IMR-90 (cell line): ENCODE measurements around the gene OGG1. TPM values are rescaled to one million over a fixed set of nuclear protein-coding genes. Genes with fewer than 3 reads are reported as not detected.
A peak's percentile ranks its signal among the peaks of the same experiment; 100 is the strongest.

Source experiments
- ATAC-seq: fragments of 200-7000 bp; cut with Tn5 transposase; 2 replicates; pipeline ENCODE4 v1.9.1; 2020; ENCODE audit warnings: low read depth, mild to moderate bottlenecking, moderate library complexity
- BruUV-seq: library from RNA; stranded (reverse); fragments of 400-500 nt; replicated peaks from 2 replicates; lab custom pipeline; 2021; lab: Mats Ljungman, UMichigan
- CTCF ChIA-PET: fragments of 300-600 bp; formaldehyde crosslinking; extraction: SDS; loops from one replicate; lab custom pipeline; 2021; ENCODE audit warnings: antibody characterized with exemption; lab: Yijun Ruan, JAX
- POLR2A ChIA-PET: fragments of 300-600 bp; sonication (Branson Sonifier 250); formaldehyde crosslinking; loops from one replicate; lab custom pipeline; 2022; ENCODE audit warnings: antibody characterized with exemption; ENCODE audit not compliant: unreplicated experiment; lab: Charles Lee
- DNase-seq: peaks from one replicate; pipeline ENCODE4 v3.0.0; 2013
- H2AFZ ChIP-seq: replicated peaks from 2 replicates; pipeline ENCODE3; 2013; ENCODE audit warnings: low read length, mild to moderate bottlenecking; ENCODE audit not compliant: poor library complexity
- H2AK5ac ChIP-seq: 2 replicates; pipeline ENCODE4 v1.6.1; 2013; ENCODE audit warnings: low read depth, low read length, inconsistent platforms
- H2AK9ac ChIP-seq: replicated peaks from 2 replicates; pipeline ENCODE3; 2013; ENCODE audit warnings: mild to moderate bottlenecking, low read depth, low read length, moderate library complexity; ENCODE audit not compliant: poor library complexity
- H2BK120ac ChIP-seq: 2 replicates; pipeline ENCODE4 v1.6.1; 2013; ENCODE audit warnings: low read depth, low read length, inconsistent platforms
- H2BK15ac ChIP-seq: 3 replicates; pipeline ENCODE4 v1.6.1; 2013; ENCODE audit warnings: low read depth, low read length, inconsistent platforms
- H2BK20ac ChIP-seq: 2 replicates; pipeline ENCODE4 v1.6.1; 2013; ENCODE audit warnings: low read depth, mild to moderate bottlenecking, inconsistent platforms, low read length, moderate library complexity
- H2BK5ac ChIP-seq: 2 replicates; pipeline ENCODE4 v1.6.1; 2013; ENCODE audit warnings: mild to moderate bottlenecking, low read depth, low read length, inconsistent platforms; ENCODE audit not compliant: poor library complexity, severe bottlenecking
- H3K14ac ChIP-seq: replicated peaks from 2 replicates; pipeline ENCODE4 v1.6.1; 2013; ENCODE audit warnings: low read depth, low read length, inconsistent platforms
- H3K18ac ChIP-seq: 2 replicates; pipeline ENCODE4 v1.6.1; 2013; ENCODE audit warnings: low read depth, low read length, control low read depth
- H3K23ac ChIP-seq: 2 replicates; pipeline ENCODE4 v1.6.1; 2013; ENCODE audit warnings: low read depth, low read length, inconsistent platforms
- H3K27ac ChIP-seq: 2 replicates; pipeline ENCODE4 v1.5.1; 2013; ENCODE audit warnings: mild to moderate bottlenecking, control low read depth, low read length; ENCODE audit not compliant: insufficient read depth
- H3K27me3 ChIP-seq: 2 replicates; pipeline ENCODE4 v1.6.1; 2013; ENCODE audit warnings: low read length; ENCODE audit not compliant: control insufficient read depth, insufficient read depth
- H3K36me3 ChIP-seq: 2 replicates; pipeline ENCODE4 v1.6.1; 2013; ENCODE audit warnings: low read length, mixed read lengths; ENCODE audit not compliant: control insufficient read depth, insufficient read depth
- H3K4ac ChIP-seq: 2 replicates; pipeline ENCODE4 v1.6.1; 2013; ENCODE audit warnings: low read depth, low read length, inconsistent platforms
- H3K4me1 ChIP-seq: 2 replicates; pipeline ENCODE4 v1.6.1; 2013; ENCODE audit warnings: low read length, mixed read lengths; ENCODE audit not compliant: control insufficient read depth, insufficient read depth
- H3K4me2 ChIP-seq: 2 replicates; pipeline ENCODE4 v1.6.1; 2013; ENCODE audit warnings: low read depth, mild to moderate bottlenecking, control low read depth, low read length, moderate library complexity
- H3K4me3 ChIP-seq: 2 replicates; pipeline ENCODE4 v1.5.1; 2013; ENCODE audit warnings: low read depth, mild to moderate bottlenecking, control low read depth, low read length, moderate library complexity; ENCODE audit not compliant: insufficient read depth
- H3K56ac ChIP-seq: 2 replicates; pipeline ENCODE4 v1.6.1; 2013; ENCODE audit warnings: low read length, inconsistent platforms; ENCODE audit not compliant: insufficient read depth; ENCODE audit errors: extremely low read depth
- H3K79me1 ChIP-seq, 2 experiments: 2 replicates each; pipeline ENCODE4 v1.6.1; 2013; ENCODE audit warnings: low read length in 2 of 2, inconsistent platforms in 1 of 2, low read depth in 1 of 2
- H3K9ac ChIP-seq: 2 replicates; pipeline ENCODE4 v1.6.1; 2013; ENCODE audit warnings: low read depth, low read length, control low read depth
- H3K9me1 ChIP-seq: 2 replicates; pipeline ENCODE4 v1.6.1; 2013; ENCODE audit warnings: low read length, inconsistent platforms; ENCODE audit not compliant: insufficient read depth
- H3K9me3 ChIP-seq: 2 replicates; pipeline ENCODE4 v1.6.1; 2013; ENCODE audit warnings: low read length; ENCODE audit not compliant: control insufficient read depth, insufficient read depth
- H4K20me1 ChIP-seq: 2 replicates; pipeline ENCODE4 v1.6.1; 2013; ENCODE audit warnings: low read length, inconsistent platforms; ENCODE audit not compliant: insufficient read depth
- H4K5ac ChIP-seq: 2 replicates; pipeline ENCODE4 v1.6.1; 2013; ENCODE audit warnings: mild to moderate bottlenecking, low read depth, low read length, control low read depth
- H4K8ac ChIP-seq, 2 experiments: 2 replicates each; pipeline ENCODE4 v1.6.1; 2013; ENCODE audit warnings: low read depth in 2 of 2, low read length in 2 of 2, control low read depth in 1 of 2, inconsistent platforms in 1 of 2
- H4K91ac ChIP-seq: 2 replicates; pipeline ENCODE4 v1.6.1; 2013; ENCODE audit warnings: low read depth, low read length, inconsistent platforms; ENCODE audit not compliant: insufficient read depth
- CEBPB ChIP-seq: IDR thresholded peaks from 2 replicates; pipeline ENCODE4 v1.6.1; 2012; ENCODE audit warnings: low read depth, low read length, improper control_type of control experiment
- CTCF ChIP-seq: conservative IDR thresholded peaks from 2 replicates; pipeline ENCODE4 v1.5.1; 2012; ENCODE audit warnings: mild to moderate bottlenecking, low read depth, low read length, improper control_type of control experiment
- WGBS, 2 experiments: methylation state at CpG; one replicate each; pipeline versions ENCODE4 v1.1.5 to v1.1.7; 2013; ENCODE audit warnings: missing lambda C conversion rate in 2 of 2; ENCODE audit not compliant: insufficient read length in 1 of 2; ENCODE audit errors: extremely low coverage in 2 of 2; 5-methylcytosine and 5-hydroxymethylcytosine counted together
- dilution Hi-C: fragments of 300-500 bp; cut with HindIII; formaldehyde crosslinking; loops from one replicate; pipeline ENCODE4 v1.14.3; 2018; ENCODE audit warnings: low sequenced_read_pairs; ENCODE audit not compliant: unreplicated experiment
- in situ Hi-C: fragments of 300-500 bp; cut with MboI; formaldehyde crosslinking; loops from 3 replicates; pipeline ENCODE4 v1.14.3; 2019; ENCODE audit warnings: low sequenced_read_pairs, inconsistent platforms, mixed read lengths
- intact Hi-C: fragments of 100-400 bp; cut with micrococcal nuclease; formaldehyde crosslinking; loops from 2 replicates; pipeline ENCODE4 v1.10.0; 2022
- polyA plus RNA-seq, 3 experiments: library from polyadenylated mRNA; depleted of rRNA; stranded (reverse); fragments of >200 nt; gene quantifications; 2 replicates each; pipeline ENCODE4 v1.2.3, GENCODE V29; 2012; ENCODE audit warnings: low replicate concordance in 1 of 3
- total RNA-seq: library from RNA; depleted of rRNA; stranded (reverse); fragments of >200 nt; gene quantifications from 2 replicates; pipeline ENCODE4 v1.2.3, GENCODE V29; 2012

The OGG1 gene
- total and polyA plus RNA-seq, 2 of the 4 experiments (the other 2 are of a cell fraction), result 14.9 to 25.6 TPM

GRCh38 chr3:9786825-9787669, 37.3 kb downstream of the OGG1 start:
- no peak overlapping the region for H3K4me3 ChIP-seq
- no peak overlapping the region for H2BK120ac ChIP-seq
- 0 out of 2 replicates have a peak, but pooled peaks have one; percentile 34 for TF ChIP-seq CTCF
- TF ChIP-seq CEBPB, result no peak
- no peak overlapping the region for H4K5ac ChIP-seq
- 96% methylated on average over 4 of the region's 13 CpGs; no CpG with 5 or more reads in 1 of the 2 experiments for WGBS, 2 experiments
- no peak overlapping the region for H3K4ac ChIP-seq
- no peak overlapping the region for H4K91ac ChIP-seq
- H3K18ac ChIP-seq, result no peak overlapping the region
- H3K9ac ChIP-seq, result no peak overlapping the region
- no peak for ATAC-seq
- H4K8ac ChIP-seq, result no peak overlapping the region
- no peaks in the 10 kb centered on the region for H4K20me1 ChIP-seq
- H3K9me1 ChIP-seq, result peaks cover 15% of the 10 kb centered on the region
- no peak overlapping the region for H2BK20ac ChIP-seq
- no peak overlapping the region for H3K14ac ChIP-seq
- in situ Hi-C loops (no loop called here), dilution Hi-C loops (no loop called here), intact Hi-C loops (no loop called here)
- ChIA-PET CTCF (no interaction called here), POLR2A (no interaction called here)
- no peak overlapping the region for H2BK15ac ChIP-seq
- DNase-seq, result no peak
- H3K4me2 ChIP-seq, result no peak overlapping the region
- H3K56ac ChIP-seq, result no peak overlapping the region
- peaks cover 46% of the 10 kb centered on the region for H3K36me3 ChIP-seq
- H3K27ac ChIP-seq, result no peak overlapping the region
- H2AK9ac ChIP-seq, result peak overlapping the region; percentile 34
- H2BK5ac ChIP-seq, result no peak overlapping the region
- no peaks in the 10 kb centered on the region for H3K27me3 ChIP-seq
- H2AFZ ChIP-seq, result no peak overlapping the region
- H3K4me1 ChIP-seq, result peaks cover 9% of the 10 kb centered on the region
- no TSS peak for BruUV-seq
- peaks cover 25 to 27% of the 10 kb centered on the region in 2 experiments for H3K79me1 ChIP-seq
- H2AK5ac ChIP-seq, result no peak overlapping the region
- H3K9me3 ChIP-seq, result no peaks in the 10 kb centered on the region
- no peak overlapping the region for H3K23ac ChIP-seq
